Motor neuron (in vitro differentiated cells): ENCODE measurements around the gene TNNT2. TPM values are rescaled to one million over a fixed set of nuclear protein-coding genes. Genes with fewer than 3 reads are reported as not detected.

ENCODE experiments used
- ATAC-seq, 8 experiments: fragments of 200-7000 bp; cut with Tn5 transposase; replicated peaks in 6 of 8; 2 replicates each; pipeline ENCODE4 v1.8.0; 2021; ENCODE audit warnings: mild to moderate bottlenecking in 8 of 8, moderate library complexity in 8 of 8
- H3K27ac ChIP-seq, 2 donors: fragments of 250-450 bp; sonication (Bioruptor Pico); 2 replicates each; pipeline ENCODE4 v1.9.0; 2021; ENCODE audit warnings: antibody characterized with exemption in 2 of 2, mild to moderate bottlenecking in 2 of 2, moderate library complexity in 1 of 2
- H3K4me1 ChIP-seq, 2 donors: fragments of 250-450 bp; sonication (Bioruptor Pico); replicated peaks in 1 of 2; 2 replicates each; pipeline ENCODE4 v1.6.1; 2021; ENCODE audit warnings: antibody characterized with exemption in 2 of 2, mild to moderate bottlenecking in 2 of 2, moderate library complexity in 1 of 2
- H3K4me3 ChIP-seq, 5 donors: fragments of 250-450 bp; sonication (Bioruptor Pico); 2 replicates each; pipeline ENCODE4 v1.9.0; 2021; ENCODE audit warnings: antibody characterized with exemption in 5 of 5, mild to moderate bottlenecking in 5 of 5, moderate library complexity in 4 of 5
- WGBS, 10 experiments: fragments of 450-650 bp; shearing (Covaris generic); methylation state at CpG; one replicate each; pipeline ENCODE4 v1.0.0; 2022; 5-methylcytosine and 5-hydroxymethylcytosine counted together
- in situ Hi-C, 9 experiments: fragments of 400-800 bp; cut with MboI; loops; one replicate each; pipeline ENCODE4 v1.15.0; 2021; ENCODE audit warnings: low sequenced_read_pairs in 9 of 9, low pct_unique_long_range_greater_than_20kb in 2 of 9; ENCODE audit not compliant: unreplicated experiment in 9 of 9
- total RNA-seq, 8 experiments: library from RNA; unstranded; fragments of 300-600 nt; gene quantifications; 2 replicates each; pipeline versions ENCODE4 v1.2.3 to v1.2.4, GENCODE V29; 2022

The TNNT2 gene
- total RNA-seq, 8 experiments from 2014 or later, result 0.14 to 2.7 (median 0.59) TPM; not detected in 1

GRCh38 chr1:201384406-201384782 lies 6.9 kb upstream of the TNNT2 start:
- 34 to 100% (median 55%) methylated on average over 1 to 2 of the region's 4 CpGs; no CpG with 5 or more reads in 6 of the 10 experiments for WGBS, 10 experiments
- peak in 5 of 8 experiments; percentile 5 to 32 (median 9) for ATAC-seq
- H3K4me3 ChIP-seq, result no peak overlapping the region
- H3K27ac ChIP-seq, result no peak overlapping the region
- in situ Hi-C loops, result no loop called here
- H3K4me1 ChIP-seq, result peaks cover 0 to 5% of the 10 kb centered on the region in 2 donors

- peak; percentile 69 to 95 (median 80) for ATAC-seq
- peaks cover 0 to 5% of the 10 kb centered on the region in 2 donors for H3K4me1 ChIP-seq
These were observed 6.3 kb upstream of the TNNT2 start for GRCh38 chr1:201383647-201384405.

GRCh38 chr1:201381130-201381529 lies 3.6 kb upstream of the TNNT2 start:
- Histone ChIP-seq H3K27ac (no peak overlapping the region), H3K4me1 (peaks cover 0 to 5% of the 10 kb centered on the region in 2 donors), H3K4me3 (no peak overlapping the region)
- in situ Hi-C loops, result no loop called here
- ATAC-seq, result no peak
- 60 to 86% (median 70%) methylated on average over 1 to 7 of the region's 7 CpGs; no CpG with 5 or more reads in 5 of the 10 experiments for WGBS, 10 experiments

More at GRCh38 chr1:201383647-201384405, 6.3 kb upstream of the TNNT2 start:
- no peak overlapping the region for H3K27ac ChIP-seq
- in situ Hi-C loops, result no loop called here
- 80 to 100% (median 89%) methylated on average over 1 to 4 of the region's 4 CpGs; no CpG with 5 or more reads in 4 of the 10 experiments for WGBS, 10 experiments
- H3K4me3 ChIP-seq, result no peak overlapping the region

GRCh38 chr1:201379733-201380242 lies 2.3 kb upstream of the TNNT2 start:
- in situ Hi-C loops, result no loop called here
- peaks cover 0 to 12% of the 10 kb centered on the region in 2 donors for H3K4me1 ChIP-seq
- no peak overlapping the region for H3K27ac ChIP-seq
- 20 to 100% (median 71%) methylated on average over 1 to 5 of the region's 9 CpGs; no CpG with 5 or more reads in 5 of the 10 experiments for WGBS, 10 experiments
- no peak overlapping the region for H3K4me3 ChIP-seq
- ATAC-seq, result no peak

- ATAC-seq, result no peak
- in situ Hi-C loops, result no loop called here
- no peak overlapping the region for H3K27ac ChIP-seq
- 50 to 90% (median 81%) methylated on average over 1 to 5 of the region's 6 CpGs; no CpG with 5 or more reads in 2 of the 10 experiments for WGBS, 10 experiments
- peaks cover 8 to 18% of the 10 kb centered on the region in 2 donors for H3K4me1 ChIP-seq
- no peak overlapping the region for H3K4me3 ChIP-seq
These were observed 1.3 kb upstream of the TNNT2 start for GRCh38 chr1:201378804-201379203.

- no peak overlapping the region for H3K27ac ChIP-seq
- whole genome bisulfite sequencing, 10 experiments, result 30 to 71% (median 52%) methylated on average over 1 to 8 of the region's 11 CpGs; no CpG with 5 or more reads in 4 of the 10 experiments
- no peak overlapping the region for H3K4me3 ChIP-seq
- peaks cover 8 to 17% of the 10 kb centered on the region in 2 donors for H3K4me1 ChIP-seq
- ATAC-seq, result peak; percentile 26 to 83 (median 55)
- in situ Hi-C loops, result no loop called here
These were observed 761 bp downstream of the TNNT2 start for GRCh38 chr1:201376464-201377374.

GRCh38 chr1:201376107-201376463 lies 1.4 kb downstream of the TNNT2 start:
- H3K27ac ChIP-seq, result no peak overlapping the region

GRCh38 chr1:201375169-201375568 lies 2.3 kb downstream of the TNNT2 start:
- ATAC-seq, result peak in 7 of 8 experiments; percentile 8 to 50 (median 27)
- in situ Hi-C loops, result no loop called here
- Histone ChIP-seq H3K27ac (no peak overlapping the region), H3K4me1 (peaks cover 8 to 17% of the 10 kb centered on the region in 2 donors), H3K4me3 (no peak overlapping the region)
- 60 to 100% (median 81%) methylated on average over 1 to 4 of the region's 4 CpGs; no CpG with 5 or more reads in 5 of the 10 experiments for WGBS, 10 experiments

More at GRCh38 chr1:201376107-201376463, 1.4 kb downstream of the TNNT2 start:
- ATAC-seq, result no peak
- 18 to 66% (median 60%) methylated on average over 1 to 4 of the region's 4 CpGs; no CpG with 5 or more reads in 3 of the 10 experiments for WGBS, 10 experiments
- no peak overlapping the region for H3K4me3 ChIP-seq
- in situ Hi-C loops, result no loop called here
- peaks cover 8 to 17% of the 10 kb centered on the region in 2 donors for H3K4me1 ChIP-seq

GRCh38 chr1:201374364-201374763 lies 3.1 kb downstream of the TNNT2 start:
- no peak overlapping the region for H3K4me3 ChIP-seq
- peak in 5 of 8 experiments; percentile 16 to 69 (median 46) for ATAC-seq
- H3K4me1 ChIP-seq, result peaks cover 8 to 17% of the 10 kb centered on the region in 2 donors
- WGBS, 10 experiments, result 0 to 70% (median 53%) methylated on average over 1 to 6 of the region's 7 CpGs; no CpG with 5 or more reads in 1 of the 10 experiments
- in situ Hi-C loops, result loop anchor here in 4 of 9 experiments (25.0 kb wide), 1 partner anchor 112 kb away; no protein-coding TSS in a partner anchor
- peak overlapping the region in 1 of 2 donors; percentile 33 for H3K27ac ChIP-seq

- H3K4me3 ChIP-seq, result no peak overlapping the region
- 40 to 81% (median 68%) methylated on average over 1 to 6 of the region's 6 CpGs; no CpG with 5 or more reads in 3 of the 10 experiments for WGBS, 10 experiments
- H3K27ac ChIP-seq, result no peak overlapping the region
- H3K4me1 ChIP-seq, result peaks cover 8 to 17% of the 10 kb centered on the region in 2 donors
- in situ Hi-C loops, result loop anchor here in 4 of 9 experiments (25.0 kb wide), 1 partner anchor 109 kb away; no protein-coding TSS in a partner anchor
- ATAC-seq, result no peak
These were observed 5.7 kb downstream of the TNNT2 start for GRCh38 chr1:201371792-201372191.

GRCh38 chr1:201371276-201371675 lies 6.2 kb downstream of the TNNT2 start:
- in situ Hi-C loops, result loop anchor here in 4 of 9 experiments (25.0 kb wide), 1 partner anchor 109 kb away; no protein-coding TSS in a partner anchor
- ATAC-seq, result no peak
- WGBS, 10 experiments, result 19 to 93% (median 67%) methylated on average over 1 to 8 of the region's 9 CpGs; no CpG with 5 or more reads in 1 of the 10 experiments

GRCh38 chr1:201370500-201370899 lies 7.0 kb downstream of the TNNT2 start:
- Histone ChIP-seq H3K4me1 (peaks cover 8 to 17% of the 10 kb centered on the region in 2 donors), H3K4me3 (no peak overlapping the region), H3K27ac (no peak overlapping the region)
- WGBS, 10 experiments, result 0 to 83% (median 41%) methylated on average over 1 to 3 of the region's 3 CpGs; no CpG with 5 or more reads in 3 of the 10 experiments
- in situ Hi-C loops, result loop anchor here in 4 of 9 experiments (25.0 kb wide), 1 partner anchor 108 kb away; no protein-coding TSS in a partner anchor
- no peak for ATAC-seq

More at GRCh38 chr1:201371276-201371675, 6.2 kb downstream of the TNNT2 start:
- Histone ChIP-seq H3K27ac (no peak overlapping the region), H3K4me1 (peaks cover 8 to 17% of the 10 kb centered on the region in 2 donors), H3K4me3 (no peak overlapping the region)
